HepG2 (cell line): ENCODE results near the gene CCL18. TPM values are rescaled to one million over a fixed set of nuclear protein-coding genes. Genes with fewer than 3 reads are reported as not detected.

Experiments used
- ATAC-seq: fragments of 200-7000 bp; cut with Tn5 transposase; 3 replicates; pipeline ENCODE4 v1.9.1; 2020; ENCODE audit warnings: mild to moderate bottlenecking, moderate library complexity
- BruUV-seq: library from RNA; stranded (reverse); fragments of 400-500 nt; replicated peaks from 2 replicates; lab custom pipeline; 2021; lab: Mats Ljungman, UMichigan
- CTCF ChIA-PET: fragments of 300-600 bp; formaldehyde crosslinking; extraction: SDS; loops from one replicate; lab custom pipeline; 2021; ENCODE audit warnings: low total read pairs, inconsistent platforms, low intra/inter-chr PET ratio; lab: Yijun Ruan, JAX
- POLR2A ChIA-PET: fragments of 350-600 bp; sonication (Branson Sonifier 250); formaldehyde crosslinking; loops from one replicate; lab custom pipeline; 2020; ENCODE audit warnings: antibody characterized with exemption, inconsistent platforms; lab: Yijun Ruan, JAX
- DNase-seq: peaks from one replicate; pipeline ENCODE4 v3.0.0-alpha.2; 2015; ENCODE audit warnings: low spot score
- FAIRE-seq: peaks from 3 replicates; lab custom pipeline; 2011; peaks lifted over from hg19 to GRCh38; lab: Jason Lieb, UNC
- H2AFZ ChIP-seq: one replicate; pipeline ENCODE4 v1.6.1; 2011; ENCODE audit warnings: low read length, inconsistent platforms
- H3K27ac ChIP-seq: fragments of 300-600 bp; 3 replicates; pipeline ENCODE4 v1.8.0; 2011; ENCODE audit warnings: mixed run types, mild to moderate bottlenecking, mixed read lengths, low read length, inconsistent platforms; ENCODE audit not compliant: insufficient read depth; ENCODE audit errors: extremely low read length
- H3K27me3 ChIP-seq, 2 experiments: fragments of 200-600 bp in 1 of 2; 2 replicates in 1 of 2; 3 replicates in 1 of 2; pipeline versions ENCODE4 v1.6.0 to v1.8.0; 2011; ENCODE audit warnings: low read length in 2 of 2, mild to moderate bottlenecking in 2 of 2, moderate library complexity in 2 of 2, inconsistent platforms in 1 of 2; ENCODE audit not compliant: insufficient read depth in 2 of 2, control insufficient read depth in 1 of 2
- H3K36me3 ChIP-seq, 2 experiments: fragments of 200-600 bp in 1 of 2; replicated peaks in 1 of 2; 2 replicates in 1 of 2; 3 replicates in 1 of 2; pipeline versions ENCODE4 v1.5.1 to v1.8.0; 2011; ENCODE audit warnings: low read length in 2 of 2, inconsistent platforms in 1 of 2; ENCODE audit not compliant: insufficient read depth in 2 of 2, control insufficient read depth in 1 of 2
- H3K4me1 ChIP-seq: 2 replicates; pipeline ENCODE4 v1.5.1; 2012; ENCODE audit warnings: low read length, inconsistent platforms; ENCODE audit not compliant: insufficient read depth
- H3K4me2 ChIP-seq: 2 replicates; pipeline ENCODE4 v1.6.0; 2011; ENCODE audit warnings: low read depth, low read length, inconsistent platforms
- H3K4me3 ChIP-seq, 3 experiments: fragments of 200-600 bp in 1 of 3; sonication (generic), shearing (Covaris generic) in 1 of 3; replicated peaks in 1 of 3; 2 replicates each; pipeline ENCODE4 v1.5.1; 2011 to 2016; ENCODE audit warnings: low read length in 3 of 3, inconsistent platforms in 2 of 3, low read depth in 2 of 3, mild to moderate bottlenecking in 2 of 3, control low read depth in 1 of 3, mixed read lengths in 1 of 3; ENCODE audit not compliant: insufficient read depth in 1 of 3
- H3K79me2 ChIP-seq: one replicate; pipeline ENCODE4 v1.6.1; 2011; ENCODE audit warnings: low read length, inconsistent platforms; ENCODE audit not compliant: insufficient read depth
- H3K9ac ChIP-seq: 2 replicates; pipeline ENCODE4 v1.6.0; 2011; ENCODE audit warnings: mild to moderate bottlenecking, low read depth, low read length, inconsistent platforms; ENCODE audit not compliant: insufficient read depth
- H3K9me3 ChIP-seq: 2 replicates; pipeline ENCODE4 v1.5.1; 2012; ENCODE audit warnings: mild to moderate bottlenecking, low read length
- H4K20me1 ChIP-seq: 2 replicates; pipeline ENCODE4 v1.6.0; 2011; ENCODE audit warnings: inconsistent platforms, mild to moderate bottlenecking, low read length, moderate library complexity; ENCODE audit not compliant: insufficient read depth
- DR1 ChIP-seq: sonication (generic); formaldehyde crosslinking; IDR thresholded peaks from 2 replicates; pipeline ENCODE4 v1.8.0; 2021; ENCODE audit warnings: mild to moderate bottlenecking, missing genetic modification reagents, inconsistent platforms
- HNRNPK ChIP-seq: fragments of 200-400 bp; formaldehyde crosslinking; IDR thresholded peaks from 2 replicates; pipeline ENCODE4 v1.6.1; 2018; ENCODE audit warnings: low read length, low read depth, moderate library complexity, mild to moderate bottlenecking; ENCODE audit not compliant: poor library complexity, severe bottlenecking
- MTF2 ChIP-seq: sonication (generic); formaldehyde crosslinking; IDR thresholded peaks from 2 replicates; pipeline ENCODE4 v1.5.0; 2020; ENCODE audit warnings: missing genetic modification reagents, borderline replicate concordance
- NFE2L2 ChIP-seq: fragments of 150-350 bp; IDR thresholded peaks from 2 replicates; pipeline ENCODE4 v1.6.1; 2014; ENCODE audit warnings: low read length
- SETDB1 ChIP-seq: sonication (generic); formaldehyde crosslinking; IDR thresholded peaks from 2 replicates; pipeline ENCODE4 v1.5.1; 2020; ENCODE audit warnings: missing genetic modification reagents, mild to moderate bottlenecking, borderline replicate concordance
- ZNF564 ChIP-seq: sonication (generic); formaldehyde crosslinking; IDR thresholded peaks from 2 replicates; pipeline ENCODE4 v1.8.1; 2023; ENCODE audit warnings: mild to moderate bottlenecking, missing genetic modification reagents
- ZNF576 ChIP-seq: sonication (generic); formaldehyde crosslinking; IDR thresholded peaks from 2 replicates; pipeline ENCODE4 v1.4.0; 2020; ENCODE audit warnings: mild to moderate bottlenecking, missing genetic modification reagents
- ZNF615 ChIP-seq: sonication (generic); formaldehyde crosslinking; IDR thresholded peaks from 2 replicates; pipeline ENCODE4 v1.5.0; 2020; ENCODE audit warnings: mild to moderate bottlenecking, missing genetic modification reagents, borderline replicate concordance
- ZNF878 ChIP-seq: sonication (generic); formaldehyde crosslinking; IDR thresholded peaks from 2 replicates; pipeline ENCODE4 v1.8.1; 2023; ENCODE audit warnings: mild to moderate bottlenecking, missing genetic modification reagents, moderate library complexity
- WGBS: methylation state at CpG from one replicate; pipeline ENCODE4 v1.1.6; 2017; ENCODE audit warnings: low lambda C conversion rate; 5-methylcytosine and 5-hydroxymethylcytosine counted together
- in situ Hi-C: cut with HindIII; loops from 2 replicates; pipeline ENCODE4 v1.10.0; 2017; ENCODE audit warnings: low pct_unique_long_range_greater_than_20kb; ENCODE audit not compliant: extremely low pct_ligation_motif_present
- intact Hi-C: fragments of 100-400 bp; cut with micrococcal nuclease; formaldehyde crosslinking; loops from one replicate; pipeline ENCODE4 v1.10.0; 2022; ENCODE audit not compliant: unreplicated experiment
- polyA plus RNA-seq, 8 experiments: library from polyadenylated mRNA; depleted of rRNA in 3 of 8; stranded (reverse) in 7 of 8; unstranded in 1 of 8; fragments of >200 nt; fragmentation: Illumina TruSeq in 4 of 8; extraction: Trizol in 4 of 8; gene quantifications; 2 replicates each; pipeline versions ENCODE4 v1.2.1 to v1.2.3, GENCODE V29; 2011 to 2016; ENCODE audit warnings: low read depth in 4 of 8, missing spikeins in 1 of 8, mixed read lengths in 1 of 8; ENCODE audit not compliant: insufficient read depth in 1 of 8
- total RNA-seq, 5 experiments: library from RNA; depleted of rRNA; stranded (reverse); fragments of >200 nt; fragmentation: Illumina TruSeq; extraction: Trizol; gene quantifications; 2 replicates each; pipeline ENCODE4 v1.2.3, GENCODE V29; 2016; ENCODE audit warnings: low read depth in 1 of 5
- TF ChIP-seq, protein P1 (sequence below): sonication (generic); formaldehyde crosslinking; IDR thresholded peaks from 2 replicates; pipeline ENCODE4 v1.4.0; 2020; ENCODE audit warnings: missing genetic modification reagents
- TF ChIP-seq, protein P2 (sequence below): sonication (generic); formaldehyde crosslinking; IDR thresholded peaks from 2 replicates; pipeline ENCODE4 v1.4.0; 2020; ENCODE audit warnings: mild to moderate bottlenecking, low read depth, missing genetic modification reagents
- TF ChIP-seq, protein P3 (sequence below): sonication (generic); formaldehyde crosslinking; IDR thresholded peaks from 2 replicates; pipeline ENCODE4 v1.8.0; 2022; ENCODE audit warnings: mild to moderate bottlenecking, missing genetic modification reagents, borderline replicate concordance
- TF ChIP-seq, protein P4 (sequence below): sonication (generic); formaldehyde crosslinking; IDR thresholded peaks from 2 replicates; pipeline ENCODE4 v1.8.0; 2022; ENCODE audit warnings: mild to moderate bottlenecking, missing genetic modification reagents

The CCL18 gene
- total and polyA plus RNA-seq, 2 of the 13 experiments (the other 11 are each of a cell fraction or from before 2014, with no cell fraction given) = not detected

DNA sequence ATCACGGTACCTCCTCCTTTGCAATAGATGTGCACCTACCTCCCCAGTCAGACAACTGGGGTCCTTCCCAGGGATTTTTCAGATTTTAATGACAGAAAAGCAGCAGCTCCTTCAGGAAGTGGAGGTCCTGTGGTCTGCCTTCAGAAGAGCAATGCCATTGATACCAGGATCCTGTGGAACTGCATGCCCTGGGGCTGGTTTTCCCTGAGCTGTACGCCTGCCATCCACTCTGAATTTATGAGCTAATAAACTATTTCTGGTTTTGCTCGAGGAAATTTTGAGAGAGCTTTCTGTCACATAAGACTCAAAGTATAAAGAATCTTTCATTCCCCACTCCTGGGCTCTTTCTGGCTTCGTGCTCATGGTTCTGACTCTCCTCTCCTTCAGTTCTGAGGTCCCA lies 36.3 kb upstream of the CCL18 start (continued):
- TF ChIP-seq ZNF576 (CRISPR knock-in tag) = no peak
- TF ChIP-seq, all 625 proteins: peak for 0

DNA sequence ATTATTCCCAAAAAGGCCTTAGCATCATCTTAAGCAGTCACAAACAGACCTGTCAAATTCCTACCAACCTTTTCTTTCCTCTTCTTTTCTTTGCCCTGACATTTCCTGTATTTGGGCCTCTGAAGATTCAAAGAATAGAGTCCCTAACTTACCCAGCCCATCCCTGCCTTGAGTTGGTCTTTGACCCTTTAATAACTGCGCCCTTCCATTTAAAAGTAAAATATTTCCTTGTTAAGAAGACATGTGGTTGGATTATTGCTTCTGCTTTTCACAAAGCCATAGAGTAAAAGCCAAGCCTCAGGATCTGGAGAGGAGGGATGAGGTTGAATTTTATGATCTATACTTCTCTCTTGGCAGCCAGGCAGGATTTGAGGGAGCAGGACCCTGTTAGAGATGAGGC lies 33.1 kb upstream of the CCL18 start:
- ChIA-PET POLR2A (no interaction called here), CTCF (no interaction called here)
- in situ Hi-C loops (no loop called here), intact Hi-C loops (no loop called here)
- Histone ChIP-seq H4K20me1 (no peaks in the 10 kb centered on the region), H3K9ac (no peak overlapping the region), H3K79me2 (no peaks in the 10 kb centered on the region), H3K27me3 (peaks cover 0 to 4% of the 10 kb centered on the region in 2 experiments; a peak in 1 of 5 replicates), H2AFZ (no peak overlapping the region), H3K4me2 (no peak overlapping the region), H3K4me3 (no peak overlapping the region), H3K4me1 (no peaks in the 10 kb centered on the region), H3K36me3 (no peaks in the 10 kb centered on the region), H3K9me3 (no peaks in the 10 kb centered on the region), H3K27ac (no peak overlapping the region)
- ATAC-seq = no peak
- WGBS = 46% methylated on average over 1 of the region's 1 CpG
- FAIRE-seq = no peak
- BruUV-seq = no TSS peak
- DNase-seq = no peak
- no peak for TF ChIP-seq SETDB1
- TF ChIP-seq MTF2 (CRISPR knock-in tag) = no peak
- TF ChIP-seq ZNF615 (CRISPR knock-in tag) = no peak
- TF ChIP-seq HNRNPK = no peak
- TF ChIP-seq, protein P1, sequence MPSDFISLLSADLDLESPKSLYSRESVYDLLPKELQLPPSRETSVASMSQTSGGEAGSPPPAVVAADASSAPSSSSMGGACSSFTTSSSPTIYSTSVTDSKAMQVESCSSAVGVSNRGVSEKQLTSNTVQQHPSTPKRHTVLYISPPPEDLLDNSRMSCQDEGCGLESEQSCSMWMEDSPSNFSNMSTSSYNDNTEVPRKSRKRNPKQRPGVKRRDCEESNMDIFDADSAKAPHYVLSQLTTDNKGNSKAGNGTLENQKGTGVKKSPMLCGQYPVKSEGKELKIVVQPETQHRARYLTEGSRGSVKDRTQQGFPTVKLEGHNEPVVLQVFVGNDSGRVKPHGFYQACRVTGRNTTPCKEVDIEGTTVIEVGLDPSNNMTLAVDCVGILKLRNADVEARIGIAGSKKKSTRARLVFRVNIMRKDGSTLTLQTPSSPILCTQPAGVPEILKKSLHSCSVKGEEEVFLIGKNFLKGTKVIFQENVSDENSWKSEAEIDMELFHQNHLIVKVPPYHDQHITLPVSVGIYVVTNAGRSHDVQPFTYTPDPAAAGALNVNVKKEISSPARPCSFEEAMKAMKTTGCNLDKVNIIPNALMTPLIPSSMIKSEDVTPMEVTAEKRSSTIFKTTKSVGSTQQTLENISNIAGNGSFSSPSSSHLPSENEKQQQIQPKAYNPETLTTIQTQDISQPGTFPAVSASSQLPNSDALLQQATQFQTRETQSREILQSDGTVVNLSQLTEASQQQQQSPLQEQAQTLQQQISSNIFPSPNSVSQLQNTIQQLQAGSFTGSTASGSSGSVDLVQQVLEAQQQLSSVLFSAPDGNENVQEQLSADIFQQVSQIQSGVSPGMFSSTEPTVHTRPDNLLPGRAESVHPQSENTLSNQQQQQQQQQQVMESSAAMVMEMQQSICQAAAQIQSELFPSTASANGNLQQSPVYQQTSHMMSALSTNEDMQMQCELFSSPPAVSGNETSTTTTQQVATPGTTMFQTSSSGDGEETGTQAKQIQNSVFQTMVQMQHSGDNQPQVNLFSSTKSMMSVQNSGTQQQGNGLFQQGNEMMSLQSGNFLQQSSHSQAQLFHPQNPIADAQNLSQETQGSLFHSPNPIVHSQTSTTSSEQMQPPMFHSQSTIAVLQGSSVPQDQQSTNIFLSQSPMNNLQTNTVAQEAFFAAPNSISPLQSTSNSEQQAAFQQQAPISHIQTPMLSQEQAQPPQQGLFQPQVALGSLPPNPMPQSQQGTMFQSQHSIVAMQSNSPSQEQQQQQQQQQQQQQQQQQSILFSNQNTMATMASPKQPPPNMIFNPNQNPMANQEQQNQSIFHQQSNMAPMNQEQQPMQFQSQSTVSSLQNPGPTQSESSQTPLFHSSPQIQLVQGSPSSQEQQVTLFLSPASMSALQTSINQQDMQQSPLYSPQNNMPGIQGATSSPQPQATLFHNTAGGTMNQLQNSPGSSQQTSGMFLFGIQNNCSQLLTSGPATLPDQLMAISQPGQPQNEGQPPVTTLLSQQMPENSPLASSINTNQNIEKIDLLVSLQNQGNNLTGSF (CRISPR knock-in tag) = no peak
- TF ChIP-seq, protein P2, sequence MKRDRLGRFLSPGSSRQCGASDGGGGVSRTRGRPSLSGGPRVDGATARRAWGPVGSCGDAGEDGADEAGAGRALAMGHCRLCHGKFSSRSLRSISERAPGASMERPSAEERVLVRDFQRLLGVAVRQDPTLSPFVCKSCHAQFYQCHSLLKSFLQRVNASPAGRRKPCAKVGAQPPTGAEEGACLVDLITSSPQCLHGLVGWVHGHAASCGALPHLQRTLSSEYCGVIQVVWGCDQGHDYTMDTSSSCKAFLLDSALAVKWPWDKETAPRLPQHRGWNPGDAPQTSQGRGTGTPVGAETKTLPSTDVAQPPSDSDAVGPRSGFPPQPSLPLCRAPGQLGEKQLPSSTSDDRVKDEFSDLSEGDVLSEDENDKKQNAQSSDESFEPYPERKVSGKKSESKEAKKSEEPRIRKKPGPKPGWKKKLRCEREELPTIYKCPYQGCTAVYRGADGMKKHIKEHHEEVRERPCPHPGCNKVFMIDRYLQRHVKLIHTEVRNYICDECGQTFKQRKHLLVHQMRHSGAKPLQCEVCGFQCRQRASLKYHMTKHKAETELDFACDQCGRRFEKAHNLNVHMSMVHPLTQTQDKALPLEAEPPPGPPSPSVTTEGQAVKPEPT = no peak
- no peak for TF ChIP-seq NFE2L2
- no peak for TF ChIP-seq DR1 (CRISPR knock-in tag)
- TF ChIP-seq, protein P3, sequence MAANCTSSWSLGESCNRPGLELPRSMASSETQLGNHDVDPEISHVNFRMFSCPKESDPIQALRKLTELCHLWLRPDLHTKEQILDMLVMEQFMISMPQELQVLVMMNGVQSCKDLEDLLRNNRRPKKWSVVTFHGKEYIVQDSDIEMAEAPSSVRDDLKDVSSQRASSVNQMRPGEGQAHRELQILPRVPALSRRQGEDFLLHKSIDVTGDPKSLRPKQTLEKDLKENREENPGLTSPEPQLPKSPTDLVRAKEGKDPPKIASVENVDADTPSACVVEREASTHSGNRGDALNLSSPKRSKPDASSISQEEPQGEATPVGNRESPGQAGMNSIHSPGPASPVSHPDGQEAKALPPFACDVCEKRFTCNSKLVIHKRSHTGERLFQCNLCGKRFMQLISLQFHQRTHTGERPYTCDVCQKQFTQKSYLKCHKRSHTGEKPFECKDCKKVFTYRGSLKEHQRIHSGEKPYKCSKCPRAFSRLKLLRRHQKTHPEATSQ (CRISPR knock-in tag) = no peak
- no peak for TF ChIP-seq ZNF564 (CRISPR knock-in tag)
- TF ChIP-seq, protein P4, sequence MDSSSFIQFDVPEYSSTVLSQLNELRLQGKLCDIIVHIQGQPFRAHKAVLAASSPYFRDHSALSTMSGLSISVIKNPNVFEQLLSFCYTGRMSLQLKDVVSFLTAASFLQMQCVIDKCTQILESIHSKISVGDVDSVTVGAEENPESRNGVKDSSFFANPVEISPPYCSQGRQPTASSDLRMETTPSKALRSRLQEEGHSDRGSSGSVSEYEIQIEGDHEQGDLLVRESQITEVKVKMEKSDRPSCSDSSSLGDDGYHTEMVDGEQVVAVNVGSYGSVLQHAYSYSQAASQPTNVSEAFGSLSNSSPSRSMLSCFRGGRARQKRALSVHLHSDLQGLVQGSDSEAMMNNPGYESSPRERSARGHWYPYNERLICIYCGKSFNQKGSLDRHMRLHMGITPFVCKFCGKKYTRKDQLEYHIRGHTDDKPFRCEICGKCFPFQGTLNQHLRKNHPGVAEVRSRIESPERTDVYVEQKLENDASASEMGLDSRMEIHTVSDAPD (CRISPR knock-in tag) = no peak
- TF ChIP-seq ZNF878 (CRISPR knock-in tag) = no peak
